GM19463 (cell line): Measurements from ENCODE around the gene URB1.
"Not testable (repeated sequence)": the region's sequence is repeated elsewhere in the genome, so short reads cannot be mapped to it uniquely, and the experiment has no call there.

Source experiments
- ATAC-seq: cut with Tn5 transposase; IDR thresholded peaks from one replicate; pipeline ENCODE4 v1.9.1; 2021; ENCODE audit warnings: mild to moderate bottlenecking, moderate library complexity; ENCODE audit not compliant: unreplicated experiment

The URB1 gene

GRCh38 chr21:32320726-32321125 is 72.1 kb downstream of the URB1 start:
- no peak for ATAC-seq

GRCh38 chr21:32320059-32320458 is 72.8 kb downstream of the URB1 start:
- no peak for ATAC-seq

GRCh38 chr21:32319012-32319411 is 73.8 kb downstream of the URB1 start:
- ATAC-seq = no peak

- no peak for ATAC-seq
These were observed 75.1 kb downstream of the URB1 start for GRCh38 chr21:32317726-32318125.

- no peak for ATAC-seq
These were observed 76.2 kb downstream of the URB1 start for GRCh38 chr21:32316361-32317215.

GRCh38 chr21:32315511-32316281 is 77.1 kb downstream of the URB1 start:
- no peak for ATAC-seq

- no peak for ATAC-seq
These were observed 78.0 kb downstream of the URB1 start for GRCh38 chr21:32314806-32315205.

GRCh38 chr21:32312976-32313375 is 79.8 kb downstream of the URB1 start:
- ATAC-seq = no peak

GRCh38 chr21:32312326-32312725 is 80.5 kb downstream of the URB1 start:
- ATAC-seq = no peak

GRCh38 chr21:32311621-32312020 is 81.2 kb downstream of the URB1 start:
- no peak for ATAC-seq

GRCh38 chr21:32310976-32311375 is 81.8 kb downstream of the URB1 start:
- not testable (repeated sequence) for ATAC-seq

GRCh38 chr21:32309906-32310460 is 82.8 kb downstream of the URB1 start:
- no peak for ATAC-seq

GRCh38 chr21:32308696-32309095 is 84.1 kb downstream of the URB1 start:
- no peak for ATAC-seq

GRCh38 chr21:32307706-32308105 is 85.1 kb downstream of the URB1 start:
- no peak for ATAC-seq

GRCh38 chr21:32306021-32306780 is 86.6 kb downstream of the URB1 start:
- no peak for ATAC-seq

- ATAC-seq = no peak
These were observed 87.8 kb downstream of the URB1 start for GRCh38 chr21:32304998-32305397.

- ATAC-seq = no peak
These were observed 89.4 kb downstream of the URB1 start for GRCh38 chr21:32303385-32303784.

GRCh38 chr21:32302560-32302959 is 90.3 kb downstream of the URB1 start:
- ATAC-seq = no peak

- no peak for ATAC-seq
These were observed 91.2 kb downstream of the URB1 start for GRCh38 chr21:32301596-32301995.

GRCh38 chr21:32300117-32300681 is 92.6 kb downstream of the URB1 start:
- ATAC-seq = no peak

GRCh38 chr21:32299695-32300094 is 93.1 kb downstream of the URB1 start:
- no peak for ATAC-seq
